ENCODE measurements around the gene ARHGAP45.

ARHGAP45 gene

DNA sequence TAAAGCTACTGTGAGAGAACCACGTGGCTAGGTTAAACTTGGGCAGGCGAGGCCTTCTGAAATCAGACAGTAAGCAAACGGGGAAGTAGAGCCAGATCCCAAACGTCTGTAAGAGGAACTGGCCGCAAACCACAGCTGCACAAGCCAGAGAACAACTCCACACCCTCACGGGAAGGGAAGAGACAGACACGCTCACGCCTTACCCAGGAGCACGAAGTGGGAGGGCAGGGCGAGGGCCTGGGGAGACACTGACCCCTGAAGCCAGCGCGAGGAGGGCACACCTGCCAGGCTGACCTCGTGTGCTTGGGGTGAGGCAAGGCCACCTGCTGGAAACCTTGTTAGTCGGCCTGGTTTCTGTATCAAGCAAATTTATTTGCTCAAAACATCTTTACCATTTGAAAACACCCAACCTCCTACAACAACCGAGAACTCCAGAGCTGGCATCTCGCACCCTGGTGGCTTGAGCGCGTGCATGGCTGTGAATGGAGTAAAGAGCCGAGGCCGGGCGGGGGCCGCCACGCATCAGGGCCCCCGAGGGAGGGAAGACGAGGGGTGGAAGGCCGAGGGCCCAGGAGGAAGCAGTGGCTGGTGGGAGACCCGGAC is 20.9 kb downstream of the ARHGAP45 start:
- no peak for TF ChIP-seq CTCF (IDR thresholded peaks at IDR 0.05; ENCODE audit: extremely low read depth, insufficient read depth, missing control alignments)
- DNase-seq (ENCODE audit: low spot score), result no peak
- in situ Hi-C loops (cut with MboI; ENCODE audit: low pct_unique_long_range_greater_than_20kb, low sequenced_read_pairs, unreplicated experiment), result no loop called here

GRCh38 chr19:1088416-1089010 is 21.5 kb downstream of the ARHGAP45 start:
- in situ Hi-C loops (cut with MboI; ENCODE audit: low pct_unique_long_range_greater_than_20kb, low sequenced_read_pairs, unreplicated experiment), result no loop called here
- no peak for DNase-seq (ENCODE audit: low spot score)
- no peak for TF ChIP-seq CTCF (IDR thresholded peaks at IDR 0.05; ENCODE audit: extremely low read depth, insufficient read depth, missing control alignments)

GRCh38 chr19:1089126-1089771 is 22.3 kb downstream of the ARHGAP45 start:
- no peak for TF ChIP-seq CTCF (IDR thresholded peaks at IDR 0.05; ENCODE audit: extremely low read depth, insufficient read depth, missing control alignments)
- no peak for DNase-seq (ENCODE audit: low spot score)
- in situ Hi-C loops (cut with MboI; ENCODE audit: low pct_unique_long_range_greater_than_20kb, low sequenced_read_pairs, unreplicated experiment), result no loop called here

DNA sequence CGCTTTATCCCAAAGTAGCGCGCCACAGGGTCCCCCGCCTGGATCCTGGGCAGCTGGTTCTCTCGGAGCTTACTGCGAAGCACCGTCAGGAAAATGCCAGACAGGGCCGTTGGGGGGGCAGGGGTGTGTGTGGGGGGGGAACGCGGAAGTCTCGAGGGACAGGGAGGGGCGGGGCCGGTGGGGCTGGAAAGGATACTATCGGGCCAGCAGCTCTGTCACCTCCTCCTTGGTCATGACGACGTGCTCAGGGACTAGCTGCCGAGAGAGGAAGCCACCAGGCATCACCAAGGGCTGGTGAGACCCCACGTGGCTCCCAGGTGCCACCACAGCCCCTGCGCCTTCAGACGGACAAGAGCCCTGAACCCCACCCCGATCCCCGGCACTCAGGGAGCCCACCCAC is 22.9 kb downstream of the ARHGAP45 start:
- in situ Hi-C loops (cut with MboI; ENCODE audit: low pct_unique_long_range_greater_than_20kb, low sequenced_read_pairs, unreplicated experiment), result no loop called here
- no peak for TF ChIP-seq CTCF (IDR thresholded peaks at IDR 0.05; ENCODE audit: extremely low read depth, insufficient read depth, missing control alignments)
- no peak for DNase-seq (ENCODE audit: low spot score)

DNA sequence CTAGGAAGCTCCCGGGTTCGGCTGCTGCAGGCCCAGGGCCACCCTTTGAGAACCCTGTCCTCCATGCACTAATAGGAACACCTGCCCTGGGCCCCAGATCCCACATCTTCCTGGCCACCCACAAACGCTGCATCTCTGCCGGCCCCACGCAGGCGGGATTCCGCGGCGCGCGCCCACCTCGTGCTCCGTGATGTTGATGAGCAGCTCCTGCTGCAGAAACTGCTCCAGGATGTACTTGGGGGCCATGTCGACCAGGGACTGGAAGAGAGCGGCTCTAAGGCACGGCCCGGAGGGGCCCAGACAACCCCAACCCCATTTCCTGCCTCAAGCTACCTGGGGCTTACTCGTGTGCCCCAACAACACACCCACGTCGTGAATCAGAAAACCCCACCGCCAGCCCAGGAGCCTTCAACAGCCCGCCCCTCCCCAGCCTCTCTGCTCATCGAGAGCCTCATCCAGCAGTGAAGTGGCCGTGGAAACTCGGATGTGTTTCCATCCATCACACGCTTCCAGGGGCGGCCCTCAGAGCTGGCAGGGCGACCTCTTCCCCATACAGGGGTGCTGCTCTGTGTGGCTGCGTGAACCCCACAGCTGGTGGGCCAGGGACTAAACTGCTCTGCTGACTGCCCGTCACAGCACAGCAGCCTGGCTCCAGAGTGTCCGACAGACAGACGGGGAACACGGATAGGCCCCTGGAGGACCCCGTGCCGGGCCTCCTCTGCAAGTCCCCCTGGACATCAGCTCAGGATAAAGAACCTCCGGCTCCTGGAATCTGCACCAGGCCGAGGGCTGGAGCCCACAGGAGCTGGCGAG is 24.0 kb downstream of the ARHGAP45 start:
- in situ Hi-C loops (cut with MboI; ENCODE audit: low pct_unique_long_range_greater_than_20kb, low sequenced_read_pairs, unreplicated experiment), result no loop called here
- TF ChIP-seq CTCF (IDR thresholded peaks at IDR 0.05; ENCODE audit: extremely low read depth, insufficient read depth, missing control alignments), result no peak

DNA sequence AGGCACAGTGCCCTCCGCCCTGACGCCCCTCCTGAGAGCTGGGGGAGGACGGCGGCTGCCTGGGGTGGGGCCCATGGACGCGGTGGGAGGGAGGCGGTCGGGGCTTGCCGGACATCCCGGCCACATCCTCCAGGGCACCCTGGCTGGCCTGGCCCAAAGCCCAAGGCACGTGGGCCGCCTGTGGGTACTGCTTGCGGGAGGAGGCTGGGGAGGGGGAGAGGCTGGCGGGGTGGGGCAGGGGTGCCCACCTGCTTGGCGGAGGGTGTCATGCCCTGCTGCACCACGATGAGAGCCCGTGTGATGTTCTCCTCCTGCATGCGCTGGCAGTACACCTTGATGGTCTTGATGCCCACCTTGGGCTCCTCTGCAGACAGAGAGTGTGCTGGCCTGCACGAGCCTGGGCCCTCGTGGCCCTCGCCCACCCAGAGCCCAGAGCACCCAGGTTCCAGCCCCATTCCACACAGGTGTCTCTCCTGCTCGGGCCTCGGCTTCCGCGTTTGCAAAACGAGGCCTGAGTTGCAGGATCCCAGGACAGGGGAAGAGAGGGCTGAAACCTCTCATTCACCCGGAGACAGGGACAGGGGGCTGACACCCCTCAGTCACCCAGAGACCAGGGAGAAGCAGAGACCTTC is 24.7 kb downstream of the ARHGAP45 start:
- DNase-seq (ENCODE audit: low spot score), result no peak
- no peak for TF ChIP-seq CTCF (IDR thresholded peaks at IDR 0.05; ENCODE audit: extremely low read depth, insufficient read depth, missing control alignments)
- in situ Hi-C loops (cut with MboI; ENCODE audit: low pct_unique_long_range_greater_than_20kb, low sequenced_read_pairs, unreplicated experiment), result no loop called here

More for the DNA sequence above, 24.0 kb downstream of the ARHGAP45 start:
- DNase-seq (ENCODE audit: low spot score), result no peak
